ENCODE data around the gene TWF2.
A peak's percentile ranks its signal among the peaks of the same experiment; 100 is the strongest.
"Not testable (repeated sequence)": the region's sequence is repeated elsewhere in the genome, so short reads cannot be mapped to it uniquely, and the experiment has no call there.

TWF2 gene

GRCh38 chr3:52277071-52277964 lies 38.4 kb upstream of the TWF2 start:
- peak overlapping the region; percentile 67 for H3K9ac ChIP-seq (ENCODE audit: low read length)
- peak overlapping the region; percentile 96 for H3K27ac ChIP-seq (ENCODE audit: low read depth, low read length)
- peak overlapping the region; percentile 59 to 94 for H3K4me3 ChIP-seq (ENCODE audit: low read depth in 1 of 2, low read length in 2 of 2)
- peaks cover 32% of the 10 kb centered on the region for H3K4me1 ChIP-seq (ENCODE audit: insufficient read depth, low read length)
- no peaks in the 10 kb centered on the region for H3K36me3 ChIP-seq (ENCODE audit: insufficient read depth, low read length)
- H3K9me3 ChIP-seq (ENCODE audit: low read length) = no peaks in the 10 kb centered on the region
- no peaks in the 10 kb centered on the region for H3K27me3 ChIP-seq (ENCODE audit: control insufficient read depth in 1 of 2, insufficient read depth in 2 of 2, low read length in 2 of 2)

GRCh38 chr3:52274781-52275180 lies 35.8 kb upstream of the TWF2 start:
- H3K36me3 ChIP-seq (ENCODE audit: insufficient read depth, low read length); H3K27ac ChIP-seq (ENCODE audit: low read depth, low read length); H3K9me3 ChIP-seq (ENCODE audit: low read length); H3K4me3 ChIP-seq (ENCODE audit: low read depth in 1 of 2, low read length in 2 of 2); H3K9ac ChIP-seq (ENCODE audit: low read length); H3K27me3 ChIP-seq (ENCODE audit: control insufficient read depth in 1 of 2, insufficient read depth in 2 of 2, low read length in 2 of 2): not testable (repeated sequence)
- H3K4me1 ChIP-seq (ENCODE audit: insufficient read depth, low read length) = peaks cover 51% of the 10 kb centered on the region

- no peak overlapping the region for H3K4me3 ChIP-seq (ENCODE audit: low read depth in 1 of 2, low read length in 2 of 2)
- no peak overlapping the region for H3K9ac ChIP-seq (ENCODE audit: low read length)
- no peaks in the 10 kb centered on the region for H3K9me3 ChIP-seq (ENCODE audit: low read length)
- H3K4me1 ChIP-seq (ENCODE audit: insufficient read depth, low read length) = peaks cover 41% of the 10 kb centered on the region
- H3K36me3 ChIP-seq (ENCODE audit: insufficient read depth, low read length) = peaks cover 14% of the 10 kb centered on the region
- H3K27ac ChIP-seq (ENCODE audit: low read depth, low read length) = no peak overlapping the region
- no peaks in the 10 kb centered on the region for H3K27me3 ChIP-seq (ENCODE audit: control insufficient read depth in 1 of 2, insufficient read depth in 2 of 2, low read length in 2 of 2)
These were observed 33.9 kb upstream of the TWF2 start for GRCh38 chr3:52272831-52273230.

GRCh38 chr3:52272172-52272571 lies 33.2 kb upstream of the TWF2 start:
- H3K4me1 ChIP-seq (ENCODE audit: insufficient read depth, low read length) = peaks cover 41% of the 10 kb centered on the region
- not testable (repeated sequence) for H3K4me3 ChIP-seq (ENCODE audit: low read depth in 1 of 2, low read length in 2 of 2); H3K9ac ChIP-seq (ENCODE audit: low read length); H3K27ac ChIP-seq (ENCODE audit: low read depth, low read length); H3K9me3 ChIP-seq (ENCODE audit: low read length); H3K27me3 ChIP-seq (ENCODE audit: control insufficient read depth in 1 of 2, insufficient read depth in 2 of 2, low read length in 2 of 2)
- H3K36me3 ChIP-seq (ENCODE audit: insufficient read depth, low read length) = peaks cover 21% of the 10 kb centered on the region

- H3K9ac ChIP-seq (ENCODE audit: low read length) = no peak overlapping the region
- H3K9me3 ChIP-seq (ENCODE audit: low read length) = no peaks in the 10 kb centered on the region
- H3K36me3 ChIP-seq (ENCODE audit: insufficient read depth, low read length) = peaks cover 36% of the 10 kb centered on the region
- no peak overlapping the region for H3K4me3 ChIP-seq (ENCODE audit: low read depth in 1 of 2, low read length in 2 of 2)
- H3K27ac ChIP-seq (ENCODE audit: low read depth, low read length) = no peak overlapping the region
- H3K27me3 ChIP-seq (ENCODE audit: control insufficient read depth in 1 of 2, insufficient read depth in 2 of 2, low read length in 2 of 2) = no peaks in the 10 kb centered on the region
- H3K4me1 ChIP-seq (ENCODE audit: insufficient read depth, low read length) = peaks cover 34% of the 10 kb centered on the region
These were observed 31.3 kb upstream of the TWF2 start for GRCh38 chr3:52270252-52270754.

- Histone ChIP-seq H3K9ac (ENCODE audit: low read length) (no peak overlapping the region), H3K4me1 (ENCODE audit: insufficient read depth, low read length) (peaks cover 34% of the 10 kb centered on the region), H3K27ac (ENCODE audit: low read depth, low read length) (no peak overlapping the region), H3K27me3 (ENCODE audit: control insufficient read depth in 1 of 2, insufficient read depth in 2 of 2, low read length in 2 of 2) (no peaks in the 10 kb centered on the region), H3K4me3 (ENCODE audit: low read depth in 1 of 2, low read length in 2 of 2) (no peak overlapping the region), H3K9me3 (ENCODE audit: low read length) (no peaks in the 10 kb centered on the region), H3K36me3 (ENCODE audit: insufficient read depth, low read length) (peaks cover 38% of the 10 kb centered on the region)
These were observed 30.8 kb upstream of the TWF2 start for GRCh38 chr3:52269776-52270175.

- Histone ChIP-seq H3K27me3 (ENCODE audit: control insufficient read depth in 1 of 2, insufficient read depth in 2 of 2, low read length in 2 of 2) (no peaks in the 10 kb centered on the region), H3K4me1 (ENCODE audit: insufficient read depth, low read length) (peaks cover 26% of the 10 kb centered on the region), H3K27ac (ENCODE audit: low read depth, low read length) (no peak overlapping the region), H3K9me3 (ENCODE audit: low read length) (no peaks in the 10 kb centered on the region), H3K9ac (ENCODE audit: low read length) (no peak overlapping the region), H3K4me3 (ENCODE audit: low read depth in 1 of 2, low read length in 2 of 2) (no peak overlapping the region), H3K36me3 (ENCODE audit: insufficient read depth, low read length) (peaks cover 55% of the 10 kb centered on the region)
These were observed 29.1 kb upstream of the TWF2 start for GRCh38 chr3:52268036-52268435.

- no peaks in the 10 kb centered on the region for H3K9me3 ChIP-seq (ENCODE audit: low read length)
- H3K4me3 ChIP-seq (ENCODE audit: low read depth in 1 of 2, low read length in 2 of 2) = no peak overlapping the region
- H3K27ac ChIP-seq (ENCODE audit: low read depth, low read length) = no peak overlapping the region
- no peaks in the 10 kb centered on the region for H3K27me3 ChIP-seq (ENCODE audit: control insufficient read depth in 1 of 2, insufficient read depth in 2 of 2, low read length in 2 of 2)
- peaks cover 80% of the 10 kb centered on the region for H3K36me3 ChIP-seq (ENCODE audit: insufficient read depth, low read length)
- H3K9ac ChIP-seq (ENCODE audit: low read length) = no peak overlapping the region
- peaks cover 6% of the 10 kb centered on the region for H3K4me1 ChIP-seq (ENCODE audit: insufficient read depth, low read length)
These were observed 26.4 kb upstream of the TWF2 start for GRCh38 chr3:52265387-52265786.

GRCh38 chr3:52262447-52262846 lies 23.5 kb upstream of the TWF2 start:
- Histone ChIP-seq H3K4me1 (ENCODE audit: insufficient read depth, low read length) (no peaks in the 10 kb centered on the region), H3K27me3 (ENCODE audit: control insufficient read depth in 1 of 2, insufficient read depth in 2 of 2, low read length in 2 of 2) (no peaks in the 10 kb centered on the region), H3K27ac (ENCODE audit: low read depth, low read length) (no peak overlapping the region), H3K36me3 (ENCODE audit: insufficient read depth, low read length) (peaks cover 91% of the 10 kb centered on the region), H3K4me3 (ENCODE audit: low read depth in 1 of 2, low read length in 2 of 2) (no peak overlapping the region), H3K9me3 (ENCODE audit: low read length) (no peaks in the 10 kb centered on the region), H3K9ac (ENCODE audit: low read length) (no peak overlapping the region)

GRCh38 chr3:52259448-52259847 lies 20.5 kb upstream of the TWF2 start:
- no peaks in the 10 kb centered on the region for H3K9me3 ChIP-seq (ENCODE audit: low read length)
- H3K36me3 ChIP-seq (ENCODE audit: insufficient read depth, low read length) = peaks cover 92% of the 10 kb centered on the region
- H3K4me3 ChIP-seq (ENCODE audit: low read depth in 1 of 2, low read length in 2 of 2) = no peak overlapping the region
- peaks cover 2% of the 10 kb centered on the region for H3K4me1 ChIP-seq (ENCODE audit: insufficient read depth, low read length)
- no peak overlapping the region for H3K9ac ChIP-seq (ENCODE audit: low read length)
- no peak overlapping the region for H3K27ac ChIP-seq (ENCODE audit: low read depth, low read length)
- H3K27me3 ChIP-seq (ENCODE audit: control insufficient read depth in 1 of 2, insufficient read depth in 2 of 2, low read length in 2 of 2) = no peaks in the 10 kb centered on the region

- Histone ChIP-seq H3K36me3 (ENCODE audit: insufficient read depth, low read length) (peaks cover 88% of the 10 kb centered on the region), H3K27me3 (ENCODE audit: control insufficient read depth in 1 of 2, insufficient read depth in 2 of 2, low read length in 2 of 2) (no peaks in the 10 kb centered on the region), H3K4me1 (ENCODE audit: insufficient read depth, low read length) (peaks cover 6% of the 10 kb centered on the region), H3K4me3 (ENCODE audit: low read depth in 1 of 2, low read length in 2 of 2) (no peak overlapping the region), H3K9ac (ENCODE audit: low read length) (no peak overlapping the region), H3K27ac (ENCODE audit: low read depth, low read length) (no peak overlapping the region), H3K9me3 (ENCODE audit: low read length) (no peaks in the 10 kb centered on the region)
These were observed 20.1 kb upstream of the TWF2 start for GRCh38 chr3:52259035-52259434.

GRCh38 chr3:52257911-52258310 lies 19.0 kb upstream of the TWF2 start:
- Histone ChIP-seq H3K9ac (ENCODE audit: low read length) (no peak overlapping the region), H3K27ac (ENCODE audit: low read depth, low read length) (no peak overlapping the region), H3K27me3 (ENCODE audit: control insufficient read depth in 1 of 2, insufficient read depth in 2 of 2, low read length in 2 of 2) (no peaks in the 10 kb centered on the region), H3K4me1 (ENCODE audit: insufficient read depth, low read length) (peaks cover 13% of the 10 kb centered on the region), H3K9me3 (ENCODE audit: low read length) (no peaks in the 10 kb centered on the region), H3K36me3 (ENCODE audit: insufficient read depth, low read length) (peaks cover 87% of the 10 kb centered on the region), H3K4me3 (ENCODE audit: low read depth in 1 of 2, low read length in 2 of 2) (no peak overlapping the region)
